Mesenchymal stem cell (in vitro differentiated cells and primary cell): ENCODE measurements around the gene CDPF1.
A peak's percentile ranks its signal among the peaks of the same experiment; 100 is the strongest.

ENCODE experiments used
- DNase-seq: peaks from one replicate; pipeline ENCODE4 v3.0.0-alpha.2; 2013
- H2AFZ ChIP-seq: one replicate; pipeline ENCODE4 v1.6.1; 2013; ENCODE audit warnings: low read depth, mild to moderate bottlenecking, control low read depth, inconsistent platforms, low read length, moderate library complexity
- H2AK5ac ChIP-seq: 2 replicates; pipeline ENCODE4 v1.6.1; 2013; ENCODE audit warnings: low read length, moderate library complexity, mild to moderate bottlenecking, inconsistent platforms; ENCODE audit not compliant: severe bottlenecking
- H2BK120ac ChIP-seq: one replicate; pipeline ENCODE4 v1.6.1; 2013; ENCODE audit warnings: low read depth, mild to moderate bottlenecking, inconsistent platforms, low read length, moderate library complexity
- H2BK12ac ChIP-seq, 2 experiments: one replicate each; pipeline ENCODE4 v1.6.1; 2013; ENCODE audit warnings: inconsistent platforms in 2 of 2, low read length in 2 of 2, mild to moderate bottlenecking in 2 of 2, moderate library complexity in 2 of 2, control low read depth in 1 of 2
- H2BK15ac ChIP-seq: one replicate; pipeline ENCODE4 v1.6.1; 2013; ENCODE audit warnings: mild to moderate bottlenecking, low read depth, inconsistent platforms; ENCODE audit not compliant: poor library complexity, severe bottlenecking
- H2BK5ac ChIP-seq: 2 replicates; pipeline ENCODE4 v1.6.1; 2013; ENCODE audit warnings: low read depth, mild to moderate bottlenecking, low read length, control low read depth, inconsistent platforms; ENCODE audit not compliant: poor library complexity, severe bottlenecking
- H3K14ac ChIP-seq, 2 experiments: one replicate each; pipeline ENCODE4 v1.6.1; 2013; ENCODE audit warnings: inconsistent platforms in 2 of 2, low read length in 2 of 2, control low read depth in 1 of 2, mild to moderate bottlenecking in 1 of 2, moderate library complexity in 1 of 2
- H3K18ac ChIP-seq, 2 experiments: one replicate each; pipeline ENCODE4 v1.6.1; 2013; ENCODE audit warnings: inconsistent platforms in 2 of 2, low read length in 2 of 2, control low read depth in 1 of 2, low read depth in 1 of 2, mild to moderate bottlenecking in 1 of 2
- H3K23ac ChIP-seq, 2 experiments: one replicate each; pipeline ENCODE4 v1.6.1; 2013; ENCODE audit warnings: inconsistent platforms in 2 of 2, low read length in 2 of 2, mild to moderate bottlenecking in 2 of 2, moderate library complexity in 2 of 2, control low read depth in 1 of 2
- H3K27ac ChIP-seq: 2 replicates; pipeline ENCODE4 v1.5.1; 2013; ENCODE audit warnings: mild to moderate bottlenecking, moderate library complexity, low read length, control low read depth, inconsistent platforms; ENCODE audit not compliant: poor library complexity, severe bottlenecking
- H3K27me3 ChIP-seq, 2 experiments: 2 replicates each; pipeline versions ENCODE4 v1.6.1 to v1.7.0; 2013; ENCODE audit warnings: low read length in 2 of 2, mild to moderate bottlenecking in 2 of 2, moderate library complexity in 2 of 2, control low read depth in 1 of 2, inconsistent platforms in 1 of 2; ENCODE audit not compliant: control insufficient read depth in 1 of 2, insufficient read depth in 1 of 2
- H3K36me3 ChIP-seq, 2 experiments: 2 replicates each; pipeline versions ENCODE4 v1.6.1 to v1.7.0; 2013; ENCODE audit warnings: low read length in 2 of 2, control low read depth in 1 of 2, inconsistent platforms in 1 of 2, low read depth in 1 of 2, mild to moderate bottlenecking in 1 of 2; ENCODE audit not compliant: insufficient read depth in 2 of 2, control insufficient read depth in 1 of 2
- H3K4ac ChIP-seq, 2 experiments: one replicate each; pipeline ENCODE4 v1.6.1; 2013; ENCODE audit warnings: inconsistent platforms in 2 of 2, low read length in 2 of 2, mild to moderate bottlenecking in 2 of 2, moderate library complexity in 2 of 2, control low read depth in 1 of 2, low read depth in 1 of 2
- H3K4me1 ChIP-seq: 2 replicates; pipeline ENCODE4 v1.6.1; 2013; ENCODE audit warnings: low read depth, low read length, control low read depth; ENCODE audit not compliant: control insufficient read depth, insufficient read depth
- H3K4me2 ChIP-seq: 2 replicates; pipeline ENCODE4 v1.6.1; 2013; ENCODE audit warnings: low read length, mild to moderate bottlenecking, inconsistent platforms; ENCODE audit not compliant: poor library complexity, severe bottlenecking
- H3K4me3 ChIP-seq, 2 experiments: 2 replicates each; pipeline versions ENCODE4 v1.5.1 to v1.7.0; 2013; ENCODE audit warnings: low read length in 2 of 2, mild to moderate bottlenecking in 2 of 2, control low read depth in 1 of 2, low read depth in 1 of 2; ENCODE audit not compliant: insufficient read depth in 1 of 2
- H3K79me1 ChIP-seq: replicated peaks from 2 replicates; pipeline ENCODE4 v1.6.1; 2013; ENCODE audit warnings: mild to moderate bottlenecking, control low read depth, low read length, inconsistent platforms; ENCODE audit not compliant: poor library complexity, severe bottlenecking
- H3K9ac ChIP-seq: 2 replicates; pipeline ENCODE4 v1.7.0; 2013; ENCODE audit warnings: mild to moderate bottlenecking, low read length, moderate library complexity
- H3K9me3 ChIP-seq: 2 replicates; pipeline ENCODE4 v1.7.0; 2013; ENCODE audit warnings: mild to moderate bottlenecking, low read length; ENCODE audit not compliant: control insufficient read depth
- H4K8ac ChIP-seq: one replicate; pipeline ENCODE4 v1.6.1; 2013; ENCODE audit warnings: inconsistent platforms, mild to moderate bottlenecking, low read length, moderate library complexity
- H4K91ac ChIP-seq: one replicate; pipeline ENCODE4 v1.6.1; 2013; ENCODE audit warnings: mild to moderate bottlenecking, low read length, inconsistent platforms
- WGBS: methylation state at CpG from one replicate; pipeline ENCODE4 v1.1.7; 2013; ENCODE audit warnings: mixed read lengths; 5-methylcytosine and 5-hydroxymethylcytosine counted together

Gene CDPF1

DNA sequence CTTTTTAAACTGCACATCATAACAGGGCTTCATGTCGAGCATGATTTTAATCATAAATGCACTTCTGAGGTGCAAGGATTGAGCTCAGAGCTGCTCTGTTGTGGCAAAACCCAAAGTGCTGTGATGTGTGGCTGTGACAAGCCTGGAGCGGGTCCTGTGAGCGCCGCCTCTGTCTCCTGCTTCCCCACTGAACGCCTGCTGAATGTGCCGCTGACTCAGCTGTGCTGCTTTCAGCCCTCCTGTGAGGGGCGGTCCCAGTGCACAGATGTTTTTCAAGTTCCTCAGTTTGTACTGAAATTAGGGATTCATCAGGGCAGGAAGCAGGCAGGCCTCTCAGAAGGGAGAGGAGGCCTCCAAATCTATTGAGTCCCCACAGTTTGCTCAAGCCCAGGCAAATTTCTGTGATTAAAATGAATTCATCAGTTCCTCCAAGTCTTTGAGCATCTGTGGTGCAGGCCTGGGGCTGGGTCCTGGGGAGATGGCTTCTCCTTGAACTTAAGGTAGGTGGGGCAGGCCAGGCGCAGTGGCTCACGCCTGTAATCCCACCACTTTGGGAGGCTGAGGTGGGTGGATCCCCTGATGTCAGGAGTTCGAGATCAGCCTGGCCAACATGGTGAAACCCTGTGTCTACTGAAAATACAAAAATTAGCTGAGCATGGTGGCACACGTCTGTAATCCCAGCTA, 43.6 kb upstream of the CDPF1 start:
- Histone ChIP-seq H3K27ac (peak overlapping the region; percentile 35), H3K4me2 (no peak overlapping the region), H3K9ac (peak overlapping the region; percentile 64), H3K4me3 (no peak overlapping the region), H3K9me3 (peaks cover 4% of the 10 kb centered on the region), H2AK5ac (no peak overlapping the region), H2BK5ac (no peak overlapping the region), H3K18ac (no peak overlapping the region), H4K8ac (no peak overlapping the region), H3K27me3 (no peaks in the 10 kb centered on the region), H3K4ac (no peak overlapping the region), H2AFZ (no peak overlapping the region), H3K23ac (no peak overlapping the region), H4K91ac (no peak overlapping the region), H2BK12ac (no peak overlapping the region), H2BK15ac (no peak overlapping the region), H3K14ac (no peak overlapping the region), H3K36me3 (peaks cover 34 to 46% of the 10 kb centered on the region in 2 experiments), H3K4me1 (peaks cover 16% of the 10 kb centered on the region), H3K79me1 (peaks cover 22% of the 10 kb centered on the region), H2BK120ac (no peak overlapping the region)
- WGBS: 67% methylated on average over 11 of the region's 11 CpGs
- DNase-seq: peak; percentile 24

DNA sequence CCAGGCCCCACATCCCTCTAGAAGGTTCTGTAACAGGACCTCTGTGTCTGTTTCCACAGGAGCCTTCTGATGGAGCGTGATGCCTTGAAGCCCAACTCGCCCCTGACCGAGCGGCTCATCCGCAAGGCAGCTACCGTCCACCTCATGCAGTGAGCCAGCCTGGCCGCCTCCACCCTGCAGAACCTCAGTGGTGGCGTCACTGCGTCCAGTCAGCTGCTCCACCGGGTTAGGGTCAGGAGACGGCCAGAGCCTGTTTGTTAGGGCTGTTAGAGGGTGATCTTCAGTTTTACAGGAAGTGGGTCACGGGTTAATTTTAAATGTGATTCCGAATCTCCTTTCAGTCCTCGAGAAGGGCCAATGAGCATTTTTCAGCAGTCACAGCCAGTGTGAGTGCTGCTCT, 42.6 kb upstream of the CDPF1 start:
- Histone ChIP-seq H3K9me3 (peaks cover 4% of the 10 kb centered on the region), H3K23ac (no peak overlapping the region), H3K4ac (no peak overlapping the region), H2BK12ac (no peak overlapping the region), H4K91ac (no peak overlapping the region), H2BK15ac (no peak overlapping the region), H3K4me3 (no peak overlapping the region), H2AK5ac (no peak overlapping the region), H2BK5ac (no peak overlapping the region), H2BK120ac (no peak overlapping the region), H3K4me2 (no peak overlapping the region), H3K18ac (no peak overlapping the region), H3K9ac (no peak overlapping the region), H3K27me3 (no peaks in the 10 kb centered on the region), H3K14ac (no peak overlapping the region), H2AFZ (no peak overlapping the region), H3K36me3 (peaks cover 39 to 55% of the 10 kb centered on the region in 2 experiments), H3K4me1 (peaks cover 23% of the 10 kb centered on the region), H3K27ac (no peak overlapping the region), H4K8ac (no peak overlapping the region), H3K79me1 (peaks cover 20% of the 10 kb centered on the region)
- 95% methylated on average over 14 of the region's 14 CpGs for WGBS
- DNase-seq: no peak

DNA sequence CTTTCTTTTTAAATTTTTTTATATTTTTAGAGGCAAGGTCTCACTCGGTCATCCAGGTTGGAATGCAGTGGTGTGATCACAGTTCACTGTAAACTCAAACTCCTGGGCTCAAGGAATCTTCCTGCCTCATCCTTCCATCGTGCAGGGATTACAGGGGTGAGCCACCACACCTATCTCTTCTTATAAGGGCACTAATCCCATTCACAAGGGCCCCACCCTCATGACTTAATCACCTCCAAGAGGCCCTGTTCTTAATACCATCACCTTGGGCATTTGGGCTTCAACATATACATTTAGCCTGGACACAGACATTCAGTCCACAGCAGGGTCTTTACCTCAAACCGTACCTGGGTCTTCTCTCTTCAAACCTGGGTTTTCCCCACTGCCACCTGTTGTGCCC, 42.1 kb upstream of the CDPF1 start:
- Histone ChIP-seq H3K9ac (no peak overlapping the region), H3K36me3 (peaks cover 43 to 60% of the 10 kb centered on the region in 2 experiments), H3K4ac (no peak overlapping the region), H2AK5ac (no peak overlapping the region), H2BK15ac (no peak overlapping the region), H3K23ac (no peak overlapping the region), H3K4me1 (peaks cover 24% of the 10 kb centered on the region), H3K27me3 (no peaks in the 10 kb centered on the region), H2BK5ac (no peak overlapping the region), H4K8ac (no peak overlapping the region), H3K79me1 (peaks cover 17% of the 10 kb centered on the region), H3K4me2 (no peak overlapping the region), H4K91ac (no peak overlapping the region), H3K18ac (no peak overlapping the region), H3K9me3 (peaks cover 4% of the 10 kb centered on the region), H2AFZ (no peak overlapping the region), H3K27ac (no peak overlapping the region), H2BK120ac (no peak overlapping the region), H3K4me3 (no peak overlapping the region), H3K14ac (no peak overlapping the region), H2BK12ac (no peak overlapping the region)
- DNase-seq: no peak
- 91% methylated on average over 3 of the region's 3 CpGs for WGBS

DNA sequence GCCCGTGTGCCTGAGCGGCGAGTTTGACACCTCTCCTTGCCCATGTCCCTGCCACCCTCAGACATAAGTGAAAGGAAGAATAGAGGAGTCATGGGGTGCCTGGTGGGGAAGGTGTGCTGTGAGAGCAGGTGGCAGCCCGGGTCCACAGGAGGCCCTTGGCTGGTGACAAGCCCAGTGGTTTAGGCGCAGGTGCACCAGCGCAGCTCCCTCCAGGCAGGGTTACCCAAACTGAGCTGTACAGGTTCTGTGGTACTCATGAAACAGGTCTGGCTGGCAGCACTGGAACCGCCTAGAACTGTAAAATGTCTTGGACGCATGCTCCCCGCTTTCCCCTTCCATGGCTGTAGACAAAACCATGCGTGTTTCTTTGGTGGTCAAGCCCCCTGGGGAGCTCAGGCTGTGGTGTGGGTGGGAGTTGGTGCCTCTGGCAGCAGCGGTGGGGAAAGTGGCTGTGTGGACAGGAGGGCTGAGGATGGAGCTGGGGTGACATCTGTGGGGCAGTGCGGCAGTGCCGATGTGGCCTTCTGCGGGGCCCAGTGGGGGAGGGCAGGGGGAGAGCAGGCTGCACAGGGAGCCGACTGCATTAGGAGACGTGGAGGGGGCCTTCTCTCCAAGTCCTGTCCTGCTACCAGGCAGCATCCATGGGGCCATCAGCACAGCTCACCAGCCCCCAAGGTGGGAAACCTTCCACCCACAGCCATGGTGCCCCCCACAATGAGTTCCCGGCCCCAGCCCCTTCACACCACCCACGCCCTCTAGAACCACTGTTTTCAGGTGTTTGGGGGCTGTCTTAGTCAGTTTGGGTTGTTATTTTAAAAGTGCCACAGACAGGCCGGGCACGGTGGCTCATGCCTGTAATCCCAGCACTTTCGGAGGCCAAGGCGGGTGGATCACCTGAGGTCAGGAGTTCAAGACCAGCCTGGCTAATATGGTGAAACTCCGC, 41.0 kb upstream of the CDPF1 start:
- Histone ChIP-seq H2BK120ac (no peak overlapping the region), H4K8ac (no peak overlapping the region), H2AFZ (no peak overlapping the region), H2BK12ac (no peak overlapping the region), H3K18ac (no peak overlapping the region), H3K9me3 (peaks cover 4% of the 10 kb centered on the region), H4K91ac (no peak overlapping the region), H3K23ac (no peak overlapping the region), H2AK5ac (no peak overlapping the region), H3K4ac (no peak overlapping the region), H3K27me3 (no peaks in the 10 kb centered on the region), H3K27ac (no peak overlapping the region), H3K79me1 (peaks cover 11% of the 10 kb centered on the region), H3K4me1 (peaks cover 24% of the 10 kb centered on the region), H2BK15ac (no peak overlapping the region), H3K36me3 (peaks cover 52 to 70% of the 10 kb centered on the region in 2 experiments), H3K4me3 (no peak overlapping the region), H3K9ac (no peak overlapping the region), H3K14ac (no peak overlapping the region), H2BK5ac (no peak overlapping the region), H3K4me2 (no peak overlapping the region)
- 98% methylated on average over 20 of the region's 23 CpGs for WGBS
- no peak for DNase-seq
